ENCODE measurements around the gene BEAN1.
"Not testable (repeated sequence)": the region's sequence is repeated elsewhere in the genome, so short reads cannot be mapped to it uniquely, and the experiment has no call there.

Gene BEAN1

DNA sequence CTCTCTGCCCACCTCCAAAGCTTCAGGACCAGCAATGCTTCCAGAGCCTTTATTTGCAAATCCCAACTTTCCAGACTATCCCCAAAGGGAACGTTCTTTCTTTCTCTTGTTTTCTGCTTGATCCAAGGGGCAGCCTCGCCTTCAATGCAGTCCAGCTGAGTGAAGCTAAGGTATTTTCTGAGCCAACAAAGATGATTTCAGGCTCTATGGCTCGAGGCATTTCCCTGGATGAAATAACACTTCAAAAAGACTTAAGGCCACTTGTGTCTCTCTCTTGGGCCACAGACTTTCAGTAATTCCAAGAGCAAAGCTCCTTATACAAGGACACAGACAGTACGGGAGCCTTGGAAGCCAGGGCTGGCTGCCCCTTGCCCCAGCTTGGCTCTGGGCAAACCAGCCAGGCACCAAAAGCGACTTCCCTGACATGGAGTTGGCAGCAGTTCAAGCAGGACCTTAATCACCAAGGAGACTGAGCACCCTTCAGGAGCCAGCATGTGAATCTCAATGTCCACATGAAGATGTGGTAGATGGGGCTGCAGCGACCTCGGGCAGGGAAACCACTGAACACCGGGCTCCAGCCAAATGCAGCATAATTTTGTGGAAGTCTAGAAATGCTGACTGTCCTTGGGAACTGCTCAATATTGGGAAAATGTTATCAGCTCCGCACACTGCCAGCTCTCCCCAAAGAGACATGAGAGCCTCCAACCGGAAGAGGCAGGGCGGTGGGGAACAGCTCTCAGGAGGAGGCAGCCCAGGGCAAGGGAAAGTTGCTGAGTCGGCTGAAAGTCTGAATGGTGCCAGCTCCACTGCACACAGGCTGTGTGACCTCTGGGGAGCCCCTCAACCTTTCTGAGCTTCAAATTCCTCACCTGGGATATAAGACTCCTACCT is 83.9 kb downstream of the BEAN1 start:
- DNase-seq = no peak

DNA sequence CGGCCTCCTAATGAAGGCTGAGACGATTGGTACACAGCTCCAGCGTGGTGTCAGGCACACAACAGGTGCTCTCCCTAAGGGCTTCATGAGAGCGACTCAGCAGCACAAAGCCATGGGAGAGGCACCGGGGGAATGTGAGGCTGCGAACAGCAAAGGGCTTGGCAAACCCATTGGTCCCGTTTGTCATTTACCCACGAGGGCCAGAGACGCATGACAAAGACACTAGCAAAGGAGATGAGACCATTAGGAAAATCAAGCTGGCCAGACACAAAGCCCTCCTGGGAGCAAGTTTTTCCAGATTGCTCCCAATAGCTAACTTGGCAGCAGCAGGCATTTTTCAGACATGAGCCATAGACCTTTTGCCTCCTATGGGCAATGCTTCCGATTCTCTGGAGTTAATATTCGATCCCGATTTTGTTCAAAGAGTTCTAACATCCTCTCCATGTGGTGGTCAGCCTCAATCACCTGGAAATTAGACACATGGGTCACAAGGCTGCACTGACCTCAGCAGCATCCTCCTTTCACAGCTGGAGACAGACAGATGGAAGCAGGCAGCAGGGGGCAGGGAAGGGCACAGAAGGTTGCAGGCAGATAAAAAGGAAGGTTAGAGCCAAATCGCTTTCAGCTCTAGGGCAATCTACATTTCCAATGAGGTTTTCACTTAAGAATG is 84.6 kb downstream of the BEAN1 start:
- peak; percentile 52 for DNase-seq

DNA sequence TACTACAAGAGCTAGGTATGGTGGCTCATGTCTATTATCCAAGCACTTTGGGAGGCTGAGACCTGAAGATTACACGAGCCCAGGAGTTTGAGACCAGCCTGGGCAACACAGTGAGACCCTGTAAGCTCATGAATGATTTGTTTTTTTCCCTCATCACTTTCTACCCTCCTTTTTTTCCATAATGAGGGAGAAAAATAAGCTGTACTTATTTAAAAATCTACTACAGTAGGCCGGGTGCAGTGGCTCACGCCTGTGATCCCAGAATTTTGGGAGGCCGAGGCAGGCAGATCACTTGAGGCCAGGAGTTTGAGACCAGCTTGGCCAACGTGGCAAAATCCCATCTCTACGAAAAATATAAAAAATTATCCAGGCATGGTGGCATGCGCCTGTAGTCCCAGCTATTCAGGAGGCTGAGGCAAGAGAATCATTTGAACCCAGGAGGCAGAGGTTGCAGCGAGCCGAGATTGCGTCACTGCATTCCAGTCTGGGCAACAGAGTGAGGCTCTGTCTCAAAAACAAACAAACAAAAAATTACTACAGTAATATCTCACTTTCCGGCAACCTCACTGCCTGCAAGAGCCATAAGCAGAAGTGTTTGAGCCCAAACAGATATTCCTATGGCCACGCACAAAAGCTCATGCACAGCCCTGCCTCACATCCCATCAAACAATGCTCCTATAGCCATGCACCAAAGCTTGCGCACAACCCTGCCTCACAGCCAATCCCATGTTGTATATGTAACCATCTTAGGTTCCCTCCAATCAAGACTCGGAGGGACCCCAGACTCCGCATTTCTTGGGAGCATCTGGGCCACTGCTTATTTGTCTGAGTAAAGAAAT is 85.4 kb downstream of the BEAN1 start:
- no peak for DNase-seq

DNA sequence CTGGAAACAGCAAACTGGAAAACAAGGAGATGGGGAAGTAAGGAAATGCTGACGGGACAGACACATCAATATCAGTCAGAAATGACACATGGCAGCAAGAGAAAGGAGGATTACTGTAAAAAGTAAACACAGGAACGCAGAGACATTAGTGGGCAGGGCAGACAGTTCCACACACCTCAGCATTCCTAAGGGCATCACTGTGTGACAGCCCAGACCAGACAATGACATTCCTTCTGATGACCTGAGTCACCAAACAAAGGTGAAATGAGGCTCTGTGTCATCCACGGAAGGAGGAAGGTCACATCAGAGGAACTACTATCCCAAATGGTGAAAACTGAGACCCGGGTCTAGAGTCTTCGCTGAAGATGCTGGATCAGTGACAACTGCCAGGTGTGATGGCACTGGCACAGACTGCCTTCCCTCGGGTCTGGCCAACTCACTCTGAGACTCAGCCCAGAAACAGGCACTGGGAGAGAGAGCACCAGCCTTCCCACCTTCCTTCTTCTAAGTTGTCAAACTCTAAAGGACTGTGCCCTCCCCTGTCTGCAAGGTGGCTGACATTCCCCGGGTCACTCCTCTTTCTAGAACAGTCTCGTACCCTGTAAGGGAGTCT is 86.1 kb downstream of the BEAN1 start:
- DNase-seq = no peak

DNA sequence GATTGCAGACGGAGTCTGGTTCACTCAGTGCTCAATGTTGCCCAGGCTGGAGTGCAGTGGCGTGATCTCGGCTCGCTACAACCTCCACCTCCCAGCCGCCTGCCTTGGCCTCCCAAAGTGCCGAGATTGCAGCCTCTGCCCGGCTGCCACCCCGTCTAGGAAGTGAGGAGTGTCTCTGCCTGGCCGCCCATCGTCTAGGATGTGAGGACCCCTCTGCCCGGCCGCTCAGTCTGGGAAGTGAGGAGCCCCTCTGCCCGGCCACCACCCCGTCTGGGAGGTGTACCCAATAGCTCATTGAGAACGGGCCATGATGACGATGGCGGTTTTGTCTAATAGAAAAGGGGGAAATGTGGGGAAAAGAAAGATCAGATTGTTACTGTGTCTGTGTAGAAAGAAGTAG is 87.3 kb downstream of the BEAN1 start:
- DNase-seq = not testable (repeated sequence)

DNA sequence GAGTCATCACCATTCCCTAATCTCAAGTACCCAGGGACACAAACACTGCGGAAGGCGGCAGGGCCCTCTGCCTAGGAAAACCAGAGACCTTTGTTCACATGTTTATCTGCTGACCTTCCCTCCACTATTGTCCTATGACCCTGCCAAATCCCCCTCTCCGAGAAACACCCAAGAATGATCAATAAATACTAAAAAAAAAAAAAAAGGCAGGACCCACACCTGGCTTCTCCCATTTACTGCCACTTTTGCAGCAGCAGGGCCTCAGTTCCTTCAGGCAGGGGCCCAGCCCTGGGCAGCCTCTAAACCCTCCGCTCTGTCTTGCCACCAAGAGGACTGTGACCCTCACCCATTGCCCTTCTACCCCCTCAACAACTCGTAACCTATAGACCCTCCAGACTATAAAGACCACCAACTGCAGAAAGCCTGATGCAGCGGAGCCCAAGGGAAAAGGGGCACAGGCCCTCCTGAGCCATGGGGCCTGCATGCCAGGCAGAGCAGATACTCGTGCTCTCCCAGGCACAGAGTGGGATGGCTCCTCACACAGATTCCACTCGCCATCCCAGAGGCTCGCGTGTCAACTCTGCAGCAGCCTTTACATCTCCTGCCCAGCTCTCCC is 88.0 kb downstream of the BEAN1 start:
- DNase-seq = not testable (repeated sequence)

DNA sequence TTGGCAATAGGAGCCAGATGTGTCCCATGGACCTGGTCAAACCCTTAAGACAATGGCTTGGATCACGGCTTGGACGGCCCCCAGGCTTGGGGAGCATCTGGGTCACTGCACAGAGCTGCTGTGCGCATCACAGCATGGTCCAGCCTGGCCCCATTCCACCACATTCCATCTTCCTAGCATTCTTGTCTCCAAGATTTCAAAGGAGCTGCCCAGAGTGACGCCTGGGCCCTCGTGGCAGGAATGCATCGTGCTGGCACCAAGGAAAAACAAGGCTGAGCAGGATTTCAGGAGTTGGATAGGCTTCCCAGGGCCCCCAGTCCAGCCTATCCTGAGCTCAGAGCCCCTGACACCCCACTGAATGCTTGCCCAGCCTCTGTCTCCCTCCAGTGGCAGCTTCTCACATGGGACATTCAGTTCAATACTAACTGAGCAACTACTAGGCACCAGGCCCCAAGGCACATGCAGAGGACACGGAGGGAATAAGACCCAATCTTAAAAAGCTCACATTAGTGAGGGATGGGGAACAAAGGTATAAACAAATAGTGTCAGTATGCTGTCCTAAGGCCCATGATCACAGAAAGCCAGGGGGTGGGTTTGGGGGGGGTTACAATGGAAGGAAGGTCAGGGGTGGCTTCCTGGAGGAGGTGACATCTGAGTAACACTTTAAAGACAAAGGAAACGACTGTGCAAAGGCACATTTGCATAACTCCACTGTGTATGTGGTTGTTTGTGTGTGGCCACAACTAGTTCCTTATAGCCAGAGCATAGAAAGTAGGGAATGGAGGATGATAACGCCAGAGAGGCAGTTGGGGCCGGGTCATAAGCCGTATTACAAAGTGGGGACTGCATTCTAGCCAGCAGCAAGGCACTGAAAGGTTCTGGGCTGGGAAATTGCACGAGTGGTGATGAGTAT is 88.8 kb downstream of the BEAN1 start:
- peak; percentile 42 for DNase-seq

DNA sequence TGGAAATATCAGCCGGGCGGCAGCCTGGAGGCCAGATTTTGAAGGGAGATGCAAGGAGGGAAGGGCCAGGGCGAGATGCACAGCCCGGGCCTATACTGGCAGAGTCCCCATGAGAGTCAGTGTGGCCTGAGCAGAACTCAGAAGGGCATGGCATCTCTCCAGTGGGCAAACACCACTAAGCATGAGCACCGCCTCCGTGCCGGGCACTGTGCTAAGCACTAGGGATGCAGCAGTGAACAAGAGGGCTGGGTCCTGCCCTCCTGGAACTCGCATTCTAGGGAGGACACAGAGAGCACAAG is 89.4 kb downstream of the BEAN1 start:
- DNase-seq = no peak

DNA sequence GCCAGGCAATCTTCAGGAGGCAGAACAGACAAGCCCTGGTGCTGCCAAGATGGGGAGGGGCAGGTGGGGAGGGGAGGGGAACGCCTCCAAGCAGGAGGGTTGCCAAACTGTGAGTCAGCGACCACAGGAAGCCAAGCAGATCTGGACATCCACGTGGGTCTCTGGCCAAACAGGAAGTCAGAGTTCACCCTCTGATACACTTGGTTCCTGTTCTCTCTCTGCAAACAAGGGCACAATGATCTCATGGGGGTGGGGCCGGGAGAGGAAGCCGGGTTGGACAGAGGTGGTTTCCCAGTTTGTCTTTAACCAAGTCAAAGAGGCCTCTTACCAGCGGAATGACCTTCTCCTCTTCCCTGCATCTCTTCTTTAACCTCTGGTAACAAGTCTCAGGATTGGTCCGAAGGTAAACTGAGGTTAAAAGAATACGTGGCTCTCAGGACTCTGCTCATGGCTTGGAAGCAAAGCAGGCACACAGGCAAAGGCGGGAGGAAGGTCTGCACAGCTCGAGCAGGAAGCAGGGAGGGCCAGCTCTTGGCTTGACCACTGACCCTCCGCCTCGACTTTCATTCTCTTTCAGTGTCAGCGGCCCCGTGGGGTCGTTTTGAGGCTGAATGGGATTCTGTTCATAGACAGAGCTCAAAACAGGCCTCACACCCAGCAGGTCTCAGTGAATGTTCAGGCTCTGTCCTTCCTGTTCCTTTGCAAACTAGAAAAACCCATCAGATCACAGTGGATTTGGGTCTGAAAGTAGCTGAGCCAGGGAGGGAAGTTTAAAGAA is 89.9 kb downstream of the BEAN1 start:
- peak; percentile 93 for DNase-seq

DNA sequence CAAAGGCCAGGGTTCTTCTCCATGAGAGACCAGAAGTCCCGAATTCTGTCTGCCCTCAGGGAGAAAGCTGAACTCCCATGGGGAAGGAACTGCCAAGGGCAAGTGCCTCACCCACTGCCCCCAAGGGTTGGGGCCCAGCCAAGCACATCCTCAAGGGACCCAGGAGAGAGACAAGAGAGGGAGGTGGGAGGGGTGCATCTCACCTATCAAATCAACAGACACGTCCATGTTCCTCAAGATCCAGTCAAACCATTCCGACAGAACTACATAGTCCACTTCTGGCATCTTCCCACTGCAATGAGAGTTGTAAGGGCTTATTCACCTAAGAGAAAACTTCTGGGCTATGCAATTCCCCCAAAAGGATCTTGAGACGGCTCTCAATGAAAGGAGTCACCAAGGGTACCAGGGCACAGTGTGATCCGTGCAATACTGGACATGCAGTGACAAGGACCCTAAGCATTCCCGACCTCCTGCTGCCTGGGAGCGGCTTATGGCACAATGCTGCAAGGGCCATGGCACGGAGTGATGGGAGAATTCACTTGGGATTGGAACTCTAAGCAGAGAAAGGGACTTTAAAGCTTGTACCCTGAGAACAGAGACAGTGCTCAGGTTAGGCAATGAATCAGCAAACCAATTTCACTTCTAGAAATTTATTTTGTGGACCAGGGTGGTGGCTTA is 90.6 kb downstream of the BEAN1 start:
- no peak for DNase-seq

DNA sequence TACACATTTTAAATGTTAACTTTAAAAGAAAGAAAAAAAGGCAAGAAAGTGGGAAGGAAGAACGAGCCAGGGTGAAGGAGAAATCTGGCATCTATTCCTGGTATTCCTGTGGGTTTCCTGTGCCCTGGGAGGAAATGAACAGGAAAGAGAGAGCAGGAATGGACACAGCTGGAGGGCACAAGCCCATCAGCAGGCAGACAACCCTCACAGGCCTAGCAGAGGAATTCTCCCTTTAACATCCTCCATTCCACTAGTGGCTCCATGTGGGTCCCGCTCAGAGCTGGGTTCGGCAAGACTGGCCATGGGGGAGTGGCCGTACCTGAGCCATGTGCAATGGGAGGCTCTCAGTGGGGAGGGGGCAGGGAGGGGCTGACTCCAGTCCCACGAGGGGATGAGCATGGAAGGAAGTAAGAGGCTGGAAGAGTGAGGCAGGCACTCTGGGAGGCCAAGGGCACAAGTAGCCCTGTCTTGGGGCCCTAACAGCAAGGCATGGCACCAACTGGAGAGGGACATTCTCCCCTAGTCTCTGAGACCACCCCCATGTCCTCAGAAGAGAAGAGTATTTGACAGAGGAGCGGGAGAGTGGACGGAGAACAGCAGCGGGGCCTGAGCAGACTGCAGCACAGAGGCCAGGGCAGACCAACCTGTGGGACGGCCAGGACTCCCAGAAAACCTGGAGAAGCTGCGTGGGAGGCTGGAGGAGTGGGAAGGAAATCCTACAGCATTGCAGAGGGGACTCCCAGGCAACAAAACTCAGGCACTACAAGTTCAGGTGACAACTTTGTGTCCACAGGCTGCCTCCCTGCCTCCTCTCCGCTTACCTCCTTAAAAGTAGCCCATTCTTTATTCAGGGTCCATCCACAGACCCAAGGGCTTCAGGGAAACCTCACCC is 92.6 kb downstream of the BEAN1 start:
- DNase-seq = no peak

DNA sequence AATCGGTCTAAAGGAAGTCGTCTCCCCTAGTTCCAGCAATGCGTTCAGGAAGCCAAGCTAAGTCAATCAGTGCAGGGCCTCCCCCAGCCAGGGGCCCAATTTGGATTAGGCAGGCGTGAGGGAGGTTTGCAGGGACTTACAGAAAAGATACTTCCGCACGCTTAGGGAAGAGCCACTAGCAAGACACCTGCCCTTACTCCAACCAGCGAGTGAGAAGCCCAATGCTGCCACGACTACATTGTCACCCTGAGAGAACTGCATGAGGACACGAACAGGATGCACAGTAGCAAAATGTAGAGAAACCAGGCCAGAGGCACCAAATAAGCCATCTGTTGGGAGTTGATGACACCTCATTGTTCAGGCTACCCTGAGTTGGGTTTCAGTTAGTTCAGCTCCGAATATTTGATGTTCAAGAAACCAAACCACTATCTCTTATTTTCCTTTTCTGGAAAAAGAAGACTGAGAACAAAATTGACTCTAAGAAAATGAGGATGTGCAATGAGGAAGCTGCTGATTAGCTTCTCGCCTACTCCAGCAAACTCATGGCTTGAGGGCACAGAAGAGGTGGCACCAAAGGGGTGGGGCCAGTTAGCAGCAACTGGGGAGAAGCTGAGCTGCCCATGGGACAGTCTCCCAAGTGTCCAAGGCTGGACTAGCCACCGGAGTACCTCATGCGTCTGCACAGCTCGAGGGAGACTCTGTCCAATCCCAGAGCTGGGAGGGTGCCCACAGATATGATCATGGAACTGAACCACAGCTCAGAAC is 93.5 kb downstream of the BEAN1 start:
- DNase-seq = peak; percentile 30

DNA sequence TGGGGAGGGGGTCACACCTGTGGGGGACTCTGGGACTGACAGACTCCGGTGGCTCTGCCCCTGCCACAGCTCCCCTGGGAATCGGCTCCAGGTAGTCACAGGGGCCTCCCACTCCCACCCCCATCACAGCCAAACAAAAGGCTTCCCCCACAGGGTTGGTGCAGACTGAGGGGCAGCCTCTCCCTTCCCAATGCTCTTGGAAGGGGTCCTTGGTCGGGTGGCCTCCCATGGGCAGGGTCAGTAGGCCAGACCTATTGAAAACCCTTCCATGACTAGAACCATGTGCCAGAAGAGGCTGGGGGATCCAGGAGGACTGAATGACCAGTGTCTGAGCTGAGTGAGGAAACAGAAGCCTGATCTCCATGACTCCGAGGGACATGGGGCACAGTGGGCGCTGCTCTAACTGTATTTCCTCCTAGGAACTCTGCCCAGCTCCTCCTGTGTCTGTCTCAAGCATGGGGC is 94.2 kb downstream of the BEAN1 start:
- DNase-seq = no peak

DNA sequence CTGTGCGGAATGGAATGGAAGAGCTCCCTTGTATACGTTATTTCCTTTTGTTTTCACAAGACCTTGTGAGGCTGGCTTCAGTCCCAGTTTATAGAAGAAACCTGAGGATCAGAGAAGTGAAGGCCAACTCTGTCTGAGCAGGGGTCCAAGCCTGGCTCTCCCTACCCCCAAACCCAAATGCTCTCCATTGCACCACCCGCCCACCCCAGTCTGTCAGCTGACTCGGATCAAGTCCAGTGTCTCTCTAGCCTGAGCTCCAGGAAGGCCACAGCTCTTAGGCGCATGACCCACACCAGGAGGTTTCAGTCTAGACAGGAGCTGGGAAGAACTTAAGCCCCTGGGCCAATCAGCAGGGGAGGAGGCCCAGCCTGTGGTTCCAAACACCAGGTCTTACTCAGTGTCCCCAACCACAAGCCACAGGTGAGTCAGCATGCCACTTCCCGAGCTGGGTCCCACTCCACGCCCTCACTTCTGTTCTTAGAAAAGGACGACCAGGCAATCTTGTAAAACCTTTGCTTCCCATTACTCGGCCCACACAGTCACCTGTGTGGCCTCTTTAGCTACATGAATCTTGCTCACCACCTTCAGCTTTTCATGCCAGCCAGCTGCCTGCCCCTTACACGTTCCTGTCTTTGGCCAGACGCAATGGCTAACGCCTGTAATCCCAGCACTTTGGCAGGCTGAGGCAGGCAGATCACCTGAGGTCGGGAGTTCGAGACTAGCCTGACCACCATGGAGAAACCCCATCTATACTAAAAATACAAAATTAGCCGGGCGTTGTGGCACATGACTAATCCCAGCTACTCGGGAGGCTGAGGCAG is 95.1 kb downstream of the BEAN1 start:
- peak; percentile 92 for DNase-seq

DNA sequence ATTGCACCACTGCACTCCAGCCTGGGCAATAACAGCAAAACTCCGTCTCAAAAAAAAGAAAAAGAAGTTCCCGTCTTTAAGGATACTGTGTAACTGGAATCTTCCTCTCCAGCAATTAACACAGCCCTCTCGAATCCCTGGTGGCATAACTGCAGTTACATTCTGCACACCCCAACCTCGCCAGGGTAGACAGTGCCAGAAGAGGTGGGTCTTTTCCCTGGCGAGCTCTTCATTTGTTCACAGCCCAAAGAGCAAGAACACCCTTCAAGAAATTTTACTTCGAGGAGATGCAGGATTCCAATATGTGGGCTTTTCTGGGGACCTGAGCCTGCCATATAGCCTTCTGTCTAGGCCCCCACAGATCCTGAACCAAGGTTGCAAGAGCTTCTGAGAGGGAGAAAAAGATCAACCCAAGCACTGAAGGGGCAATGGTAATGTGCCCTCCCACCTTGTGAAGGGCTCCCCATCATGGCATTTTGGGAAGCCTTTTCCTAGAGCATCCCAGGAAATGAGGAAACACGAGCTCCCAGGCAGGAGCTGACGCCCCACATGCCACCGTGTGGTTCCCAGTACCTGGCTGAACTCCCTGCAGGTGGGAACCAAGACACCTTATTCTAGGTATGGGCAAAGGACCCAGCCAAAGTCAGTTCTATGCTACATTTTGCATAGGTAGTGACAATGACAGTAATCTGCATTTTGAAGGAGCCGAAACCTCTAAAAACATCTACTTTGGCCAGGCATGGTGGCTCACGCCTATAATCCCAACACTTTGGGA is 95.9 kb downstream of the BEAN1 start:
- no peak for DNase-seq

DNA sequence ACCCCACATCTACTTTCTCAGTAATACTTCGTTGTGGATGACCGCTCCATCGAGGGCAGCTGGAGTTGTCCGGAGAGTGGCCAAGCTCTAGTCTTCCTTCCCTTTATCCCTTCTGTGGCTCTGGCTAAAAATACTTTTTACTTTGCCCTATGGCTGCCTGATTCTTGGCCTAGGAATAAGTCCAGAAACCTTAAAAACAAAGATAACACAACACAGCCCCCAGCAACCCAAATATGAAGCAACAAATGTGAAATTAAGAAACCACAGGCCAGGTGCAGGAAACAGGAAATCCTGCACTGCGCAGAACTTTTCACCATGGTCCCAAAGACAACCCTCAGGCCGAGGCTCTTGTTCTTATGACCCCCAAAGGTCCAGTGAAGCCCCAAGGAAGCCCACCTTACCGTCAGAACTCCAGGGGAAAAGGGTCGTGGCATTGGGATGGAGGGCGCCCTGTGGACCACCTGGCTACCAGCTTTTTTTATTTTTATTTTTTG is 96.8 kb downstream of the BEAN1 start:
- peak; percentile 65 for DNase-seq
